A673 (cell line): ENCODE data around the gene MIEF2.

Experiments used
- CTCF ChIP-seq: fragments of 300-800, 200-600 bp; sonication (generic); conservative IDR thresholded peaks from 2 replicates; pipeline ENCODE4 v1.5.1; 2017; ENCODE audit warnings: low read depth, mild to moderate bottlenecking, antibody characterized with exemption, low read length, moderate library complexity, mixed read lengths
- EZH2 ChIP-seq: fragments of 200-600 bp; sonication (generic); IDR thresholded peaks from 2 replicates; pipeline ENCODE4 v1.6.1; 2017; ENCODE audit warnings: borderline replicate concordance, low read depth, mild to moderate bottlenecking, mixed read lengths, antibody characterized with exemption, low read length; ENCODE audit not compliant: poor library complexity, severe bottlenecking

GRCh38 chr17:18217412-18218015 is 42.9 kb upstream of the MIEF2 start:
- TF ChIP-seq CTCF (peak; percentile 91), EZH2 (no peak)
